AG04449 (cell line): Measurements from ENCODE around the gene SRPRB.

Source experiments
- CTCF ChIA-PET: fragments of 350-600 bp; formaldehyde crosslinking; extraction: SDS; loops from one replicate; lab custom pipeline; 2021; ENCODE audit warnings: antibody characterized with exemption; lab: Yijun Ruan, JAX
- POLR2A ChIA-PET: fragments of 400-600, 350-600 bp; formaldehyde crosslinking; extraction: SDS; loops from one replicate; lab custom pipeline; 2020; ENCODE audit warnings: antibody characterized with exemption, inconsistent platforms; lab: Yijun Ruan, JAX
- DNase-seq: peaks from one replicate; pipeline ENCODE4 v3.0.0-alpha.2; 2010; ENCODE audit warnings: low read depth, low spot score
- H3K4me3 ChIP-seq: 2 replicates; pipeline ENCODE4 v1.5.1; 2011; ENCODE audit warnings: low read depth, mild to moderate bottlenecking, control low read depth, low read length
- TF ChIP-seq, protein P1 (sequence below): IDR thresholded peaks from one replicate; pipeline ENCODE4 v1.5.1; 2011; ENCODE audit warnings: mild to moderate bottlenecking, moderate library complexity, low read length, control low read depth, inconsistent platforms; ENCODE audit not compliant: insufficient read depth; ENCODE audit errors: missing control alignments

SRPRB gene

DNA sequence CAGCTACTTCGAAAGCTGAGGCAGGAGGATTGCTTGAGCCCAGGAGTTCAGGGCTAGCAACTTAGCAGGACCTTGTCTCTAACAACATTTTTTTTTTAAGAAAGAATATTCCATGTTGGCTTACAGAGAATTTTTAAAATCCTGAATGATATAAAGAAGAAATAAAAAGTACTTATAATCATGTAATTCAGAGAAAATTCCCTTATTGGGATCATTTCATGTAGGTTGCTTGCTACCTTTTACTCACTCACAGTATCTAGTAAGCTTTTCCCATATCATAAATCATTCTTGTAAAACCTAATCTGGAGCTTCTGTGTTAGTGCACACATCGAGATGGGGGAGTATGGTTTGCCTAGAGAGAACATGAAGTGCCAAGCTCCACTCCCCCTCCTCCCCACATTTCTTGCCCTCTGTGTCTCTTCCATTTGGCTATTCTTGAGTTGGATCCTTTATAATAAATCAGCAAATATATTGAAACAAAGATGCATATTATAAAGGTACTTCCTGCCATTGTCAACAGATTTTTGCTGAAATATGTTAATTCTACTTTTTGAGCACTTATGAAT, 45.8 kb upstream of the SRPRB start:
- ChIA-PET CTCF (no interaction called here), POLR2A (no interaction called here)
- DNase-seq: no peak
- TF ChIP-seq, protein P1, sequence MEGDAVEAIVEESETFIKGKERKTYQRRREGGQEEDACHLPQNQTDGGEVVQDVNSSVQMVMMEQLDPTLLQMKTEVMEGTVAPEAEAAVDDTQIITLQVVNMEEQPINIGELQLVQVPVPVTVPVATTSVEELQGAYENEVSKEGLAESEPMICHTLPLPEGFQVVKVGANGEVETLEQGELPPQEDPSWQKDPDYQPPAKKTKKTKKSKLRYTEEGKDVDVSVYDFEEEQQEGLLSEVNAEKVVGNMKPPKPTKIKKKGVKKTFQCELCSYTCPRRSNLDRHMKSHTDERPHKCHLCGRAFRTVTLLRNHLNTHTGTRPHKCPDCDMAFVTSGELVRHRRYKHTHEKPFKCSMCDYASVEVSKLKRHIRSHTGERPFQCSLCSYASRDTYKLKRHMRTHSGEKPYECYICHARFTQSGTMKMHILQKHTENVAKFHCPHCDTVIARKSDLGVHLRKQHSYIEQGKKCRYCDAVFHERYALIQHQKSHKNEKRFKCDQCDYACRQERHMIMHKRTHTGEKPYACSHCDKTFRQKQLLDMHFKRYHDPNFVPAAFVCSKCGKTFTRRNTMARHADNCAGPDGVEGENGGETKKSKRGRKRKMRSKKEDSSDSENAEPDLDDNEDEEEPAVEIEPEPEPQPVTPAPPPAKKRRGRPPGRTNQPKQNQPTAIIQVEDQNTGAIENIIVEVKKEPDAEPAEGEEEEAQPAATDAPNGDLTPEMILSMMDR: no peak
- H3K4me3 ChIP-seq: no peak overlapping the region

DNA sequence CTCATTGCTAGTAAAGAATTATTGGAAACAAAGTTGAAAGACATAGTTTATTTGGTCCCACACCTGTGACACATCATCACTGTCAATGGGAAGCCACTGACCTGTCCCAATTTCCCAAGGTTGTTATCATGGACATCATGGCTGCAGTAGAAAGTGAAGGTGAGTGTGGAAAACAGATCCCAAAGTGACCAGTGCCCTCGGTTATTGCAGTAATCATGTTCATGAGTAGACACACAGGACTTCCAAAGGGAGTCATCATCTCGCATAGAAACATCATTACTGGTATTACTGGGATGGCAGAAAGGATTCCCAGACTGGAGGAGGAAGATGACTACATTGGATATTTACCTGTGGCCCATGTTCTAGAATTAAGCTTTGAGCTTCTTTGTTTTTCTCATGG, 44.7 kb upstream of the SRPRB start:
- no peak overlapping the region for H3K4me3 ChIP-seq
- TF ChIP-seq, protein P1: no peak
- CTCF ChIA-PET: no interaction called here
- POLR2A ChIA-PET: no interaction called here
- DNase-seq: no peak

DNA sequence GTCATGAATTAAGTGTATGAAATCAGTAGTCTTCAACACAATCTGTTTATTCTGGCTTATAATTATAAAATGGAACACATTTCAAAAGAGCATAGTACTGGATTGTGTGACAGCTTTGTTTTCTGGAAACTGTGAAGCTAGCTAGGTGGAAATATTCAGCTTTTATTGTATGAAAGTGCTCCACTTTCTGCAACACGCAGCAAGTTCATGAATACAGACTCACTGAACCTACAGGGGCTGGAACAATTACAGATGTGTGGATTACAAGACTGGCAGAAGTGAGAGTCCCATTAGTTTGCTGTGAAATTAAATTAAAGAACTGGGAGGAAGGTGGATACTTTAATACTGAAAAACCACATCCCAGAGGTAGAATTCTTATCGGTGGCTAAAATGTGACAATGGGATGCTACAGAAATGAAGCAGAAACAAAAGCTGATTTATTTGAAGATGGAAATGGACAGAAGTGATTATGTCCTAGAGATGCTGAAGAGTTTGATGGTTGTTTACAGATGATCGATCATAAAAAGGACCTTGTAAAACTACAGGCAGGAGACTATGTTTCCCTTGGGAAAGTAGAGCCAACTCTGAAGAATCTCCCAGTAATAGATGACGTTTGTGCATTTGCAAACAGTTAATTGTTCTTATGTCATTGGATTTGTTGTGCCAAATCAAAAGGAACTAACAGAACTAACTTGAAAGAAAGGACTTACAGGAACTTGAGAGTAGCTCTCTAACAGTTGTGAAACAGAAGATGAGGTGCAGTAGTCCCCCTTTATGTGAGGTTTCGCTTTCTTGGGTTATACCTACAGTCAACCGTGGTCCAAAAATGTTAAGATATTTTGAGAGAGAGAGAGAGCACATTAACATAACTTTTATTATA, 43.8 kb upstream of the SRPRB start:
- TF ChIP-seq, protein P1: no peak
- ChIA-PET POLR2A (no interaction called here), CTCF (interaction anchor here (0.6 kb wide), 1 partner anchor 14 kb away, joined by 3 read pairs; no protein-coding TSS in a partner anchor)
- no peak for DNase-seq
- H3K4me3 ChIP-seq: no peak overlapping the region

DNA sequence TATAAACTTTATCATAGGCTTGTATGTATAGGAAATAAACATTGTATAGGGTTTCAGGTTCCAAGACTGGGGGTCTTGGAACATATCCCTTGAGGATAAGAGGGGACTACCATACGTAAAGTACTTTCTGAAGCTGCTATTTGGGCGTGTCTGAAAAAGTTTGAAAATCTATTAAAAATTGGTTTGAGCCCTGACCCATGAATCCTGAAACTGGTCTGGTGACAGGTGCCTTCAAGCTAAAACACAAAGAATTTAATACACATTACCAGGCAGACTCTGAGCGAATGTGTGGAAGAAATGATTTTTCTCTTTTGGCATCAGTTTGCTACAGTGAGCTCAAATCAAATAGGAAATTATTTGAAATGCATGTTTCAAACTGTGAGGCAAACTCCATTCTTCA, 43.1 kb upstream of the SRPRB start:
- TF ChIP-seq, protein P1: no peak
- H3K4me3 ChIP-seq: no peak overlapping the region
- ChIA-PET POLR2A (no interaction called here), CTCF (no interaction called here)
- DNase-seq: no peak

DNA sequence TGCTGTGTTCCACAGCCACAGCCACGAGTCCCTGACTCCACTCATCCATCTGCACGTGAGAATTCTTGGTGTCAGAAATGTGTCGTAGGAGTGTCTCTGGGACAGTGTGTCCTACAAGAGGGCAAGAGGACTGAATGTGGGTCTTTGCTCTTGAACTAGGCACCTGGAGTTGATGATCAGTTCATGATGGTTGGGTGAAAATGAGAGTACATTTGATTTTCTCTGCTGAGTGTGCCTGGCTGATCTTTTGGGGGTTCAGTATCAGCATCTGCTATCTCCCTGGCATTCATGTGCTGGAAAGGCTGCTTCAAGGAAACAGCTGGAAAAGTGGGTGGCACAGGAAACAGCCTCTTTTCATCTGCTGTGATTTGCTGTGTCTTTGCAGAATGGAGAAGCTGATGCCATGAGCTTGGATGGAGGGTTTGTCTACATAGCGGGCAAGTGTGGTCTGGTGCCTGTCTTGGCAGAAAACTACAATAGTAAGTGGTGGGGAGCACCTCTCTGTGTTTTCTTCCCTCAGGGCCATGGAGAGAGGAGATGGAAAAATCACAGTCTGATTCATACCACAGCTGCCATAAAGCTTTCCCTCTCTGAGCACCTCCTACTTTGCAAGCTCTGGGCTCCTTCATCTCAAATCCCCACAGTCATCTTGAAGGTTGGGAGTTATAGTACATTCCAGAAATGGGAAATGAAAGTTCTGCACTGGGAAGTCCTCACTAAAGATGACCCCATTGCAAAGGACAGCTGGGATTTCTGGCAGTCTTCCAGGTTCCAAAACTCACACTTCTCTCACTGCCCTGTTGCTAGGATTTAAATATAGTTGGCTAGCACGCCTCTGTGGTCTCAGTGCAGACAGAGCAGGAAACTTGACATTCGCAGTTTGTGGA, 41.6 kb upstream of the SRPRB start:
- CTCF ChIA-PET: no interaction called here
- TF ChIP-seq, protein P1: no peak
- no peak for DNase-seq
- POLR2A ChIA-PET: no interaction called here
- H3K4me3 ChIP-seq: no peak overlapping the region
